Neural crest cell (in vitro differentiated cells): ENCODE measurements around the gene HTR3A. TPM values are rescaled to one million over a fixed set of nuclear protein-coding genes. Genes with fewer than 3 reads are reported as not detected.

Experiments used
- DNase-seq: peaks from one replicate; pipeline ENCODE4 v3.0.0; 2021; ENCODE audit warnings: low read depth, mixed read lengths, low spot score
- H3K27ac Mint-ChIP-seq: one replicate; pipeline ENCODE4 v1.8.0; 2021; ENCODE audit warnings: mild to moderate bottlenecking, mixed read lengths; ENCODE audit not compliant: unreplicated experiment
- H3K27me3 Mint-ChIP-seq: 2 replicates; pipeline ENCODE4 v1.8.0; 2021; ENCODE audit warnings: low read depth, mild to moderate bottlenecking, mixed read lengths
- H3K36me3 Mint-ChIP-seq: 2 replicates; pipeline ENCODE4 v1.8.0; 2021; ENCODE audit warnings: low read depth, mild to moderate bottlenecking, mixed read lengths
- H3K4me1 Mint-ChIP-seq: 2 replicates; pipeline ENCODE4 v1.8.0; 2021; ENCODE audit warnings: mixed read lengths
- H3K4me3 Mint-ChIP-seq: one replicate; pipeline ENCODE4 v1.8.0; 2021; ENCODE audit warnings: mild to moderate bottlenecking, mixed read lengths
- H3K9me3 Mint-ChIP-seq: 2 replicates; pipeline ENCODE4 v1.8.0; 2021; ENCODE audit warnings: mixed read lengths
- total RNA-seq: library from RNA; stranded (reverse); gene quantifications from 2 replicates; pipeline ENCODE4 v1.2.1, GENCODE V29; 2021
- TF ChIP-seq, protein P1 (sequence below): fragments of 200-600 bp; sonication (generic); conservative IDR thresholded peaks from 2 replicates; pipeline ENCODE4 v1.5.0; 2021; ENCODE audit warnings: antibody characterized with exemption, mild to moderate bottlenecking

HTR3A gene
- total RNA-seq, 1 donor from 2014 or later = 3.8 TPM

DNA sequence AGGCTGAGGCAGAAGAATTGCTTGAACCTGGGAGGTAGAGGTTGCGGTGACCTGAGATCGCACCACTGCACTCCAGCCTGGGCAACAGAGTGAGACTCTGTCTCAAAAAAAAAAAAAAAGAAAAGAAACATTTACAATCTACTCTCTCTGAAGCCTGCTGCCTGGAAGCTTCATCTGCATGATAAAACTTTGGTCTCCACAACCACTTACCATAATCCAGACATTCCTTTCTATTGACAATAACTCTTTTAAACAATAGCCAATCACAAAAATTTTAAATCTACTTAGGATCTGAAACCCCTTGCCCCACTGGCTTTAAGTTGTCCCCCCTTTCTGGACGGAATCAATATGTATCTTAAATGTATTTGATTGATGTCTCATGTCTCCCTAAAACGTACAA lies 25.0 kb upstream of the HTR3A start:
- Mint-ChIP-seq H3K27me3 (no peaks in the 10 kb centered on the region), H3K36me3 (no peaks in the 10 kb centered on the region), H3K9me3 (no peaks in the 10 kb centered on the region)

DNA sequence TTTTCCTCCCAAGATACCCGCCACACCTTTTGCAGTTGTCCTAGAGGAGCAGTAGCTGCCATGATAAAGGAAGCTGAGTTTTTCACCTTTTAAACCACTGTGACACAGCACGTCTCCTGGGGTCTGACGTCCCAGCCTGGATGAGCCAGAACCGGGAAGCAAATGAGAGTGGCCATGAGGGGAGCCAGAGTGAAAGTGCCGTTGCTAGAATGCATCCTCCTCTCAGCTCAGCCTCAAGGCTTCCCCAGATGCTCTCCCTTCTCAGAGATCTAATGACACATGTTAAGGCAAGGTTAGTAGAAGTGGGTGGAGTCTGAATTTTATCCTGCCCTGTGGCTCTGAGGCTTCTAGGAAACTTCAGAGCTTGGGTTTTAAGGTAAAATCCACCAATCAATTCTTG lies 23.4 kb upstream of the HTR3A start:
- TF ChIP-seq, protein P1, sequence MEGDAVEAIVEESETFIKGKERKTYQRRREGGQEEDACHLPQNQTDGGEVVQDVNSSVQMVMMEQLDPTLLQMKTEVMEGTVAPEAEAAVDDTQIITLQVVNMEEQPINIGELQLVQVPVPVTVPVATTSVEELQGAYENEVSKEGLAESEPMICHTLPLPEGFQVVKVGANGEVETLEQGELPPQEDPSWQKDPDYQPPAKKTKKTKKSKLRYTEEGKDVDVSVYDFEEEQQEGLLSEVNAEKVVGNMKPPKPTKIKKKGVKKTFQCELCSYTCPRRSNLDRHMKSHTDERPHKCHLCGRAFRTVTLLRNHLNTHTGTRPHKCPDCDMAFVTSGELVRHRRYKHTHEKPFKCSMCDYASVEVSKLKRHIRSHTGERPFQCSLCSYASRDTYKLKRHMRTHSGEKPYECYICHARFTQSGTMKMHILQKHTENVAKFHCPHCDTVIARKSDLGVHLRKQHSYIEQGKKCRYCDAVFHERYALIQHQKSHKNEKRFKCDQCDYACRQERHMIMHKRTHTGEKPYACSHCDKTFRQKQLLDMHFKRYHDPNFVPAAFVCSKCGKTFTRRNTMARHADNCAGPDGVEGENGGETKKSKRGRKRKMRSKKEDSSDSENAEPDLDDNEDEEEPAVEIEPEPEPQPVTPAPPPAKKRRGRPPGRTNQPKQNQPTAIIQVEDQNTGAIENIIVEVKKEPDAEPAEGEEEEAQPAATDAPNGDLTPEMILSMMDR = no peak
- DNase-seq = no peak
- Mint-ChIP-seq H3K27ac (no peak overlapping the region), H3K4me3 (no peak overlapping the region), H3K4me1 (peaks cover 4% of the 10 kb centered on the region), H3K27me3 (no peaks in the 10 kb centered on the region), H3K36me3 (no peaks in the 10 kb centered on the region), H3K9me3 (no peaks in the 10 kb centered on the region)

More for the DNA sequence above, 25.0 kb upstream of the HTR3A start:
- no peak overlapping the region for H3K27ac Mint-ChIP-seq
- H3K4me3 Mint-ChIP-seq = no peak overlapping the region
- H3K4me1 Mint-ChIP-seq = peaks cover 4% of the 10 kb centered on the region
- TF ChIP-seq, protein P1 = no peak
- DNase-seq = no peak

DNA sequence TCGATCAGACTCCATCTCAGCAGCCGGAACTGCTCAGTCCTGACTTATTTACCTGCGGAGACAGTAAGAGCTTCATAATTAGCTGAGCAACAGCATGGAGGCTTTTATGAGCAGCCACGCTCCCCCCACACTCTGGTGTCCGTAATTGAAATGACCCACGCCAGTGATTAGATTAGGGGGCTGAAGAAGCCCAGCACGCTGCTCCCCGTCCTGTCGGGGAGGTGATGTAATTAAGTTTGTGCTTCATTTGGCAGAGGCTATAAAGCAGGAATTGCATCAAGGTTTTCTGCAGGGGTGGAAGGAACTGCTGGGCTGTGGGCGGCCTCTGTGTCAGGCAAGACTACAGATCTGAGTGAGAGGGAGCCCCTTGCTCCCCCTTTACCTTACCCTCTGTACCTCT lies 22.8 kb upstream of the HTR3A start:
- Mint-ChIP-seq H3K9me3 (no peaks in the 10 kb centered on the region), H3K27me3 (no peaks in the 10 kb centered on the region), H3K4me3 (no peak overlapping the region), H3K36me3 (no peaks in the 10 kb centered on the region), H3K4me1 (peaks cover 4% of the 10 kb centered on the region), H3K27ac (no peak overlapping the region)
- DNase-seq = no peak
- TF ChIP-seq, protein P1 = no peak

DNA sequence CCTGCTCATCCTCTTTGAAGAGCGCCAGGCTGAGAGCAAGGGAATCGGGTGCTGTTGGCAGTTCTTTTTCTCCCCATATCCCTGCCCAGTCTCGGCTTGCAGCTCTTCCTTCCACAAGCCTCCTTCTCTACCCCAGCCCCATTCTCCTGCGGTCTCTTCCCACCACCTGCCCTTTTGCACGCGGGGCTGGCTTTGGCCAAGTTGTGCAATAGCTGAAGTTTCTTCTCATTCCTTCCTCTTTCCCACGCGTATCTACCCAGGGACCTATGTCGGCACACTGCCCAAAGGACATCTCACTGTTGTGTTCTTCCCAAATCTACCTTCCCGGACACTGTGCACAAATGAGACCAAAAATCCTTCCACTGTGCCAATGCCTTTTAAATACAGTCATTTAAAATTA lies 22.3 kb upstream of the HTR3A start:
- H3K27me3 Mint-ChIP-seq = no peaks in the 10 kb centered on the region

DNA sequence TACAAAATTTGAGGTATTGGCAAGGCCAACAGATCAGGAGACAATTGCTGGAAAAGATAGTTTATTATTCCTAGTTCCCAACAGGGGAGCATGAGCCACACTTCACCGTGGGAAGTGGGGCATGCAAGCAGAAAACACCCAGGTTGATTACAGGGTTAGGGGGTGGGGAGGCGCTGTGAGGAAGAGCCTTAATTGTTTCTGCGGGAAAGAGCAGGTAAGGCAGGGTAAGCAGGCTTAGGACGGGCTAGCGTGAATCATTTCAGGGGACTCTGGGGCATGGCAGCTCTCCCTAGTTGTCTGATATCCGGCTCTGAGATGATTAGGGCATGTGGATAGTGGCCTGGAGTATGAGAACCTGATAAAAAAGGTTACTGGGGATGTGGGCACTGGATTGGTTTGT lies 20.7 kb upstream of the HTR3A start:
- H3K9me3 Mint-ChIP-seq = no peaks in the 10 kb centered on the region
- no peaks in the 10 kb centered on the region for H3K36me3 Mint-ChIP-seq
- H3K4me1 Mint-ChIP-seq = peaks cover 4% of the 10 kb centered on the region
- no peak for DNase-seq
- H3K4me3 Mint-ChIP-seq = no peak overlapping the region
- no peak overlapping the region for H3K27ac Mint-ChIP-seq
- TF ChIP-seq, protein P1 = no peak
- H3K27me3 Mint-ChIP-seq = no peaks in the 10 kb centered on the region

More for the DNA sequence above, 22.3 kb upstream of the HTR3A start:
- H3K36me3 Mint-ChIP-seq = no peaks in the 10 kb centered on the region
- DNase-seq = no peak
- TF ChIP-seq, protein P1 = no peak
- no peak overlapping the region for H3K4me3 Mint-ChIP-seq
- H3K9me3 Mint-ChIP-seq = no peaks in the 10 kb centered on the region
- H3K27ac Mint-ChIP-seq = peak overlapping the region; percentile 60
- peaks cover under 1% of the 10 kb centered on the region for H3K4me1 Mint-ChIP-seq

DNA sequence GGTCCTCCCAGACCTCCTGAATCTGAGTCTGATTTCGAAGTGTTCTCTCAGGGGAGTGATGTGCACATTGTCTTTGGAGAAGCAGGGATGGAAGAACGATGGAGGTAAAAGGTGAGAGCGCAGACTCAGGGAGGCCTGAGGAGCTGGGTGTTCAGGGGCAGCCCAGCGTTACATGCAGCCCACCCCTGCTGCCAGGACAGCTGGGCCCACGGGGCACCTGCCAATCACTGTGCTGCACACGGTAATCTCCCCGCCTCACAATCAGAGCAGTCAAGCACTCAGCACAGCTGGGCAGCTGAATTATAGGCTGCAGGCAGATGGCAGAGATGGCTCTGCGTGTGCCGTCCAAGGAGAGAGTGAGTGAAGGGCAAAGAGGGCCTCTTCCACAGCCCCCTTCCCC lies 17.9 kb upstream of the HTR3A start:
- no peaks in the 10 kb centered on the region for H3K36me3 Mint-ChIP-seq
- TF ChIP-seq, protein P1 = no peak
- no peaks in the 10 kb centered on the region for H3K9me3 Mint-ChIP-seq
- no peak overlapping the region for H3K27ac Mint-ChIP-seq
- H3K4me1 Mint-ChIP-seq = peaks cover 16% of the 10 kb centered on the region
- DNase-seq = no peak
- no peaks in the 10 kb centered on the region for H3K27me3 Mint-ChIP-seq
- no peak overlapping the region for H3K4me3 Mint-ChIP-seq
